NCI-H82 treated with DMSO at 0.1 percent for 48 hours (cell line): ENCODE measurements around the gene BCAT1.
"Not testable (repeated sequence)": the region's sequence is repeated elsewhere in the genome, so short reads cannot be mapped to it uniquely, and the experiment has no call there.

Source experiments
- DNase-seq: peaks from one replicate; lab custom pipeline; 2025; ENCODE audit not compliant: unreplicated experiment; lab: John Stamatoyannopoulos, UW

The BCAT1 gene

DNA sequence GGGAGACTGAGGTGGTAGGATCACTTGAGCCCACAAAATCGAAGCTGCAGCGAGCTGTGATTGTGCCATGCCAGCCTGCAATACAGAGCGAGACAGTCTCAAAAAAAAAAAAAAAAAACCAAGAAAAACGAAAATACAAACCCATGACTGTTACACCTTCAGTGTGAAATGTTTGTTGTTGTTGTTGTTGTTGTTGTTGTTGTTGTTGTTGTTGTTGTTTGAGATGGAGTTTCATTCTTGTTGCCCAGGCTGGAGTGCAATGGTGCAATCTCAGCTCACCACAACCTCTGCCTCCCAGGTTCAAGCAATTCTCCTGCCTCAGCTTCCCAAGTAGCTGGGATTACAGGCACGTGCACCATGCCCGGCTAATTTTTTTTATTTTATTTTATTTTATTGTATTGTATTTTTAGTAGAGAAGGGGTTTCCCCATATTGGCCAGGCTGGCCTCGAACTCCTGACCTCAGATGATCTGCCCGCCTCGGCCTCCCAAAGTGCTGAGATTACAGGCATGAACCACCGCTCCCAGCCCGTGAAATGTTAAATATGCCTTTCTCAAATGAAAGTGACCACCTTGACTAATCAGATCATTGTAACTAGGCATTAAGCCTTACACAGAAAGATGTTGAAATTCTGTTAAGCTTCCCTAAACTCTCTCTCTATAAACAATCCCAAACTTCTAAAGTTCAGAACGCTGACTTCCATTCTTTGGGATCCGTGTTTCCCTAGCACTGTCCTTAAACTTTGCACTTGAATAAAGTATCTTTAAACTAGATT, 20.2 kb downstream of the BCAT1 start:
- DNase-seq = not testable (repeated sequence)

DNA sequence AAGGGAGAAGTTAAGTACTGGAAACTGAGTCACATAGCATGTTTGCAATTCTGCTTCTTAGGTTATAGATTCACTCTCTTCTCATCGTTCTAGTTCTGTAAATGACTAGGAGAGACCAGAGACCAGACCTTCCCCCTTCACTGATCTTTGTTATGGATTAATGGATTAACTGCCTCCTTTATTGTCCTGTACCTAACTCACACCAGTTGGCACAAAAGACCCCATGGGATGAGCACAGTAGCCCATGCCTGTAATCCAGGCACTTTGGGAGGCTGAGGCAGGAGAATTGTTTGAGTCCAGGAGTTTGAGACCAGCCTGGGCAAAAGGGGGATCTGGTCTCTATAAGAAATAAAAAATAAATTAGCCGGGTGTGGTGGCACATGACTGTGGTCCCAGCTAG, 20.8 kb downstream of the BCAT1 start:
- DNase-seq = peak; percentile 40

DNA sequence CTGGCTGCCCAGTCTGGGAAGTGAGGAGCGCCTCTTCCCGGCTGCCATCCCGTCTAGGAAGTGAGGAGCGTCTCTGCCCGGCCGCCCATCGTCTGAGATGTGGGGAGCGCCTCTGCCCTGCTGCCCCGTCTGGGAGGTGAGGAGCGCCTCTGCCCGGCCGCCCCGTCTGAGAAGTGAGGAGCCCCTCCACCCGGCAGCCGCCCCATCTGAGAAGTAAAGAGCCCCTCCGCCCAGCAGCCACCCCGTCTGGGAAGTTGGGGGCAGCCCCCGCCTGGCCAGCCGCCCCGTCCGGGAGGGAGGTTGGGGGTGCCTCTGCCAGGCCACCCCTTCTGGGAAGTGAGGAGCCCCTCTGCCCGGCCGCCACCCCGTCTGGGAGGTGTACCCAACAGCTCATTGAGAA, 22.8 kb downstream of the BCAT1 start:
- DNase-seq = not testable (repeated sequence)

DNA sequence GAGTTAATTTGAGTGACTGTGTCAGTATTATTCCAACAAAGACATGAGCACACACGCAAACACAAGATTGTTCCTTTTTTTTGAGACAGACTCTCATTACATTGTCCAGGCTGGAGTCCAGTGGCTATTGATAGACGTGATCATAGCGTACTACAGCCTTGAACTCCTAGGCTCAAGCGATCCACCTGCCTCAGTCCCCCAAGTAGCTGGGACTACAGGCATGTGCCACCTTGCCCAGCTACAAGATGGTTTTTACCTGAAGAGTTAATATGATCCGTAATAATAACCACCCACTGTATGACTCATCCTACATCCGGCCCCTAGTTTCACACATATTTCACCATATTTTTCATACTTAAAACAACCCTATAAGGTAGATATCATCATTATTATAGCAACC, 26.8 kb downstream of the BCAT1 start:
- no peak for DNase-seq

DNA sequence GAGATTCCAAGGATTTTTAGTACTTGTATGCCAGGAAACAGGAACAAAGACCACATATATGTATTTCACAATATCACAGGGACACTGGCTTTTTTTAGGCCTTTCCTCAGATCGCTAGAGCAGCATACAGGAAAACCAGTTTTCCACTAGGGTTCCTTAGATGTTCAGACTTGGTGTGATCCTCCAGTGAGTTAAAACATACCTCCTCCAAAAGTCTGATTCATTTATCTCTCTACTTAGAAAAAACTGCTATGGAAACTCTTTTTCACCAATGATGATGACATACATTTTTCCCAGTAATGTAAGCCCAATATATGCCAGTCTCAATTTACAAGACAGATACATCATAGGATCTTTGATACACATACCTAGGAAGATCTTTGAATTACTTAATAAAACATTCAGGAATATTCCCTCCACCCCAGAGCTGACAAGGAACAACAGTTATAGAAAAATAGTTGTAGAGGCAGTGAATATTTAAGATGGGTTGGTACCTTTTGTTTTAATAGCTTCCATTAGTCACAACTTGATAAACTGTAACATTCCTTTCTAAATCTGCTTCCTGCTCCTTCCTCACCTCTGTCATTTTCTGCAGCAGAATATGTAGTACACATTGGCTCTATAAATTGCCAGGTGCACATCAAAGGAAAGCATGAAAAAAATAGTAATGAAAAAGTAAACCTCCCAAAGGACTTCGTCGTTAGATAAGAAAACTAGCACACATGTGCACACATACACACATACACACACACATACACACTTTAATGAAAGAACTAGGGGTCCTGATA, 27.5 kb downstream of the BCAT1 start:
- no peak for DNase-seq

DNA sequence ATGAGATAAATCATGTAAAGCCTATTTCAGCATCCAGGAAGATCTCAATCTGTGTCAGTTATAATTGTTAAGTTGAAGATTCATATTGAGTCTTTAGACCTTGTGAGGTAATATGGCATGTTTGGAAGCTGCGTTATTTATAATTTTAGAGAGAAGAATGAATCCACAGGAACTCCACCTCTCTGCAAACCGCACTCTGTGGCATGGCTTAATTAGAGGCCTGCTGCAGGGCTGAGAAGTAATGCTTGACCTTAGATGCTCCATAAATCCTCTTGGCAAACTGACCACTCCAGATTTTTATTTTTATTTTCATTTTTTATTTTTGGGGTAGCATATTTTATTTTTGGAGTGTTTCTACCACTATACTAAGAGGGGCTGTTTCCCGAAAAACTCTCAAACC, 28.8 kb downstream of the BCAT1 start:
- DNase-seq = no peak

DNA sequence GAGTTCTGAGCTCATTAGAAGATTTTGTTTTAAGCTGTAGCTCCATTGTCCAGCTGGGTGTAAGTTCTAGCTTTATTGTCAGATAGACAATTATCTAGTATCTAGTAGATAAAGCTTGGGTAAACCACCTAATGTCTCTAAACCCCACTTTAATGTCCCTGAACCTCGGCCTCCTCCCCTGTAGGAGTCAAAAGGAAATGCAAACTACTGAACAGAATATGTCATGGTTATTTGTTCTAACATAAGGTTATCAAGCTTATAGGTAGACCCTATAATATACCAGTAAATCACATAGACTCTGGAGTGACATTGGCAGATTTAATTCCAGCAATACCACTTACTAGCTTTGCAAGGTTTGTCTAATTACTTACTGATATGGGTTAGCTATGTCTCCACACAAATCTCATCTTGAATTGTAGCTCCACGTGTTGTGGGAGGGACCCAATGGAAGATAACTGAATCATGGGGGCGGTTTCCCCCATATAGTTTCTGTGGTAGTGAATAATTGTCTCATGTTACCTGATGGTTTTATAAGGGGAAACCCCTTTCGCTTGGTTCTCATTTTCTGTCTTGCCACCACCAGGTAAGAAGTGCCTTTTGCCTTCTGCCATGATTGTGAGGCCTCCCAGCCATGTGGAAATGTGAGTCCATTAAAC, 29.4 kb downstream of the BCAT1 start:
- peak; percentile 90 for DNase-seq

DNA sequence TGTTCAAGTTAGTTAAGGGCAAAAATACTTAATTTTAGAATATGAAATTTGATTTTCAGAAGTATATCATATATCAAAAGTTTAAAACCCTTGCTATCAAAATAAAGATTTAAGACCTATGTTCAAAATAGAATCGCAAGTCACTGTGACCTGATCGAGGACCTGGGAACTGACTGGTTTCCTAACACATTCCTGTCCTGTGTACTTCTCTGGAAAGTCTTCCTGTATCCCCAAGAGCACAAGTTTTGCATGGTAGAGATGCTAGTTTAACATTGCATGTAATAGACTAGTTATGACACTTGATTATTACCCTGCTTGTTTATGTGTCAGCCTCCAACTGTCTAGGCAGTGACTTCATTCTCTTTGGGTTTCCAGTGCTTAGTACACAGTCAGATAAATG, 30.3 kb downstream of the BCAT1 start:
- DNase-seq = no peak

DNA sequence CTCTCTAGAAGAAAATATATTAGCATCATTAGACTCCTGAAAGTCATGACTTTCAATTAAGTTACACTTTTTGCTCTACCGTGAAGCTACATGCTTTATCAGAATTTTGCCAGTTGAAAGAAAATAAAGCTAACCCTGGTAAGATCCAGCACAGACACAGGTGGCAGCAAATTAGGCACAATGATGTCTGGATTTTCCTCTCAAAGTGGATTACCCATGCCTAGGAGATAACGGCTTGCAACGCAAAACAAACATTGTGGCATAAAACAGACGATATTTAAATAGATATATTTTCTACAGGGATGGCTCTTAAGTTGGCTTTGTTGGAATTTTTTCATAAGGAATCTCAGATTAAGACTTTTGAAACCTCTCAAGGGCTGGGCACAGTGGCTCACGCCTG, 33.4 kb downstream of the BCAT1 start:
- DNase-seq = no peak

DNA sequence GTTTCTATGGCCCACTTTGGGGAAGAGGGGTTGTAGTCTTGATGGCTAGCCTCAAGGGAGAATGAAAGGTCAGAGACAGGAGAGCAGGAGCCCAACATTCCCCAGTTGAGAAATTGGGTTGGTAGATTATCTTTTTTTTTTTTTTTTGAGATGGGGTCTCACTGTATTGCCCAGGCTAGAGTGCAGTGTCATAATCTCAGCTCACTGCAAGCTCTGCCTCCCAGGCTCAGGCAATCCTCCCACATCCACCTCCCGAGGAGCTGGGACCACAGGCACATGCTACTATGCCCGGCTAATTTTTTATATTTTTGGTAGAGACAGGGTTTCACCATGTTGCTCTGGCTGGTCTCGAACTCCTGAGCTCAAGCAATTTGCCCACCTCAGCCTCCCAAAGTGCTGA, 34.9 kb downstream of the BCAT1 start:
- DNase-seq = no peak

DNA sequence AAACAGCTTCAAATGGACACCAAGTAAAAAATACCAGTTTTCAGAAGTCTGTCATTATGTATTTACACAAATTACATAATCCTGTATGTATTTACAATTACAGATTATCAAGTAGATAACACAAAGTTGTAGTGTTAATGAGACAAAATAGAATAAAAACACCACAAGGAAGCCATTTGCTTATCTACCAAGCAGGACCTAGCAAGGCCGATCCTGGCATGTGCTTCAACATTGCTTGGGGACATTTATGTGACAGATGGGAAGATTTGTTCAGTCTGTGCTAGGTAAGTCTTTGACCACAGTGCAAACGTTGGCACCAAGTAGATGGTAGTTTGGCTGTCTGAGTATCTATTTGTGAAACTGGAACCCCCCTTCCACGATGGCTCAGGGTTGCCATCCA, 35.8 kb downstream of the BCAT1 start:
- peak; percentile 43 for DNase-seq

DNA sequence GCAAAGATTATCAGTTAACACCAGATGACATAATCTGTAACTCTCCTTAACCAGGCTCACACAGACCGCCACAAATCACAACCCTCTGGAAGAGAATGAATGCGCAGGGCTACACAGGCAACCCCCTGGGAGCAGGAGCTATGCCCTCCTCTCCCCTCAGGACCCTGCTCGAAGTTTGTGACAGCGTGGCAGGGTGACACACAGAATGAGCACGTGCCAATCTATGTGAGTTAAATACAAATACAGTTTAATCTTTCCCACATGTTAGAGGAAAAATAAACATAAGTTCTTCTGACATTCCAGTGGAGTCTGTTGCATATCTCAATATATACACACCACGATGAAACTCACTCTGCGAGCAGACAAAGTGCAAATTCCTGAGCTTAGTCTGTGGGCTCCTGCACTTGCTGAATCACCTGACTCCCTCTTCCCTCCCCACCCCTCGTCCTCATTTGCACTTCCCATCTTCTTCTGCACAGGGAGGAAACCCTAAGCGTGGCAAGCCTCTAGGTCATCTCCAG, 37.6 kb downstream of the BCAT1 start:
- peak; percentile 88 for DNase-seq

DNA sequence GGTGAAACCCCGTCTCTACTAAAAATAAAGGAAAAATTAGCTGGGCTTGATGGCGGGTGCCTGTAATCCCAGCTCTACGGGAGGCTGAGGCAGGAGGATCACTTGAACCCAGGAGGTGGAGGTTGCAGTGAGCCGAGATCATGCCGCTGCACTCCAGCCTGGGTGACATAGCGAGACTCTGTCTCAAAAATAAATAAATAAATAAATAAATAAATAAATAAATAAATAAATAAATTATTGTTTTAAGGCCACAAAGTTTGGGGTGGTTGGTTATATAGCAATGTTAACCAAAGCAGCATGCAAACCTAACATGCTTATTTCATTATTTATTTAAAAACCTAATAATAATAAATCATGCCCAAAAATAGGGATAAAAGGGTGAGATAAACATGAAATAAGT, 38.7 kb downstream of the BCAT1 start:
- DNase-seq = not testable (repeated sequence)

DNA sequence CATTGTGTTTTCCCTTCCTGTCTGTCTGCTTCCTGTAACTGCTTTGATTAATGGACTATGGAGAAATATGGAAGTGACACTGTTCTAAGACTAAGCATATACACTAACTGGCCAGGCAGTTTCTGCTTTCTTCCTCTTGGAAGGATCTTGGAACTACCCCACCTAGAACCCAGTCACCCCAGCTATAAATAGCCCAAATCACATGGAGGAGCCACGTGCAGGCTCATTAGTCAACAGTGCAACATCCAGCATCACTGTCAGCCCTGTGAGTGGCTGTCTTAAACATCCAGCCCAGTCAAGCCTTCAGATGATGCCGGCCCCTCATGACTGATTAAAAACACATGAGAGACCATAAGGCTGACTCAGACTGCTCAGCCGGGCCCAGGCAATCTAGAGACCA, 39.2 kb downstream of the BCAT1 start:
- no peak for DNase-seq

DNA sequence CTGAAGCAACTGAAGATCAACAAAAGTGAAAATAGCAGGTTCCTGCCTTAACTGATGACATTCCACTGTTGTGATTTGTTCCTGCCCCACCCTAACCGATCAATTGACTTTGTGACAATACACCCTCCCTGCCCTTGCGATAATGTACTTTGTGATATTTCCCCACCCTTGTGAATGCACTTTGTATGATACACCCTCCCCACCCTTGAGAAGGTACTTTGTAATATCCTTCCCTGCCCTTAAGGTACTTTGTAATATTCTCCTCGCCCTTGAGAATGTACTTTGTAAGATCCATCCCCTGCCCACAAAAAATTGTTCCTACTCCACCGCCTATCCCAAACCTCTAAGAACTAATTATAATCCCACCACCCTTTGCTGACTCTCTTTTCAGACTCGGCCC, 41.4 kb downstream of the BCAT1 start:
- no peak for DNase-seq

DNA sequence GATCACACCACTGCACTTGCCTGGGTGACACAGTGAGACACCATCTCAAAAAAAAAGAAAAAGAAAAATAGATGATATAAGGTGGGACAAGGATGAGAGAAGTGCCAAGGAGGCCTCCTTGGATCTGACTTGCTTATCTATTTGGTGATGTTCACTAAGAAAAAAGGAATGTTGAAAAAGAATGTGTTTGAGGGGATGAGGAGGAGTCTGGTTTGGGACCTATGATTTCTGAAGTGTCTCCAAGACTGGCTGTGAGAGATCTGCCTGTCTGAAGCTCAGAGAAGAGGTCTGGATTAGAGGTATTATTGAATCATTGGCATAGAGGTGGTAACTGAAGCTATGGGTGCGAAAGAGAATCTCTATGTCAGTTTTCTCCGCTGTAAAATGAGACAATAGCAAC, 42.8 kb downstream of the BCAT1 start:
- no peak for DNase-seq

DNA sequence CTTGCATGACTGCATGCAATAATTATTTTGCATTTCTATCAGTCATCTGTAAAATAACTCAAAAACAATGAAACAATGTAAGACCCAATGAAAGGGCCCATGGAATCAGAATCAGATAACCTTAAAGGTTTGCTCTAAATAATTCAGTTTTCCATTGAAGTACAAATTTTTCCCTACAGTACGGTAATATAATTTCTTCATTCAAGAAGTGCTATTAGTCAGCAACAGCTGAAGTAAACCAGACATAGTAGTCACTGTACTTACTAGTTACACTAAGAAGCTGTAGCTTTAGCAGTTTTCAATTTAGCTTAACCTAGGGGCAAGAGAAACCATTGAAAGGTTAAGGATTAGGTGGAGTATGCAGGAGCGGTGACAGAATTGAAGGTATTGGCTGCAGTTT, 43.5 kb downstream of the BCAT1 start:
- DNase-seq = no peak

DNA sequence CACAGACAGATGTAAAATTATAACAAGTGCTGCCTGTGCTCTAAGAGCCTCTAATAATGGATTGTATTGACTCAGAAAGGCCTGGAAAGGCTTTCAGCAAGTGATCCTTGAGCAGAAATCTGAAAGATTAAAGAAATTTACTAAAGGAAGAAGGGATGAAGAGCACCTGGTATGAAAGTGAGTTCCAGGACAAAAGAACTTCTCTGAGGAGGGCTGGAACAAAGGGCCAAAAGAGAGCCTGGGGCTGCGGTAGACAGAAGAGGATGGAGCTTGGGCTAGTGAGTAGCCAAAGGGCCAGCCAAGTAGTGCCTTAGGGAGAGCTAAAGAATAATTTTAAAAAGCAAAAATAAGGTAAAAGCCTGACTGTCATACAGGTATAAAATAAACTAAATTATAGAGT, 44.0 kb downstream of the BCAT1 start:
- no peak for DNase-seq

DNA sequence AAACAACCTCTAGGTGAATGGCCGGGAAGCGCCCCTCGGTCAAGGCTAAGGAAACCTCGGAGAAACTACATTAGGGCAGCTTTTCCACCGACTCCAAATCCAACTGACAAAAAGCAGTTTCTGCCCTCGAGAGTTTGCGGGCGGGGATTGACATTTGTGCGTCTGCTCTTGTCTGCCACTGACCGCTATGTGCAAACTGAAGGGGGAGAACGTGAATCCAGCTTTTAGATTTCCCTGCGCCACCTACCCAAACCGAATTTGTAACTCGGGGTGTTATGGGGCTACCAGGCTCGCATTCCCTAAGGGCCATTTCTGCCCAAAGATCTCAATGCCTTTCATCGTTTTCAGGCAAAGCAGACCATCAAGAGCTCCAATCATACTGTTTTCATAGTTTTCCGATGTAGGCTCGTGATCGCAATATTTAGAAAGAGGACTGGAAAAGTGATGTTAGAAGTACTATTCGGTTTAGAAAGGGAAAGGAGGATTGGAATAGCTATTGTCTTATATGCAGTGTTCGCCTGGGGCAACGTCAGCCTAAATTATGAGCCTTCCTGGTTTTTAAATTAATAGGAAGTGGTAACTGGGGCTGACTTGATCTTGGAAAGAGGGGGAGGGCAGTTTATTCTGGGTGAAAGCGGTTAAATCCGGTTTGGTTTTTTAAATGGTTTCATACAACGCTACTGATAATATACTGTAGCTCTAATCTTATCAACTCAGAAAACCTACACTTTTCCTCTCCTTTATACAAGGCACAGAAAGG, 45.4 kb downstream of the BCAT1 start:
- no peak for DNase-seq

DNA sequence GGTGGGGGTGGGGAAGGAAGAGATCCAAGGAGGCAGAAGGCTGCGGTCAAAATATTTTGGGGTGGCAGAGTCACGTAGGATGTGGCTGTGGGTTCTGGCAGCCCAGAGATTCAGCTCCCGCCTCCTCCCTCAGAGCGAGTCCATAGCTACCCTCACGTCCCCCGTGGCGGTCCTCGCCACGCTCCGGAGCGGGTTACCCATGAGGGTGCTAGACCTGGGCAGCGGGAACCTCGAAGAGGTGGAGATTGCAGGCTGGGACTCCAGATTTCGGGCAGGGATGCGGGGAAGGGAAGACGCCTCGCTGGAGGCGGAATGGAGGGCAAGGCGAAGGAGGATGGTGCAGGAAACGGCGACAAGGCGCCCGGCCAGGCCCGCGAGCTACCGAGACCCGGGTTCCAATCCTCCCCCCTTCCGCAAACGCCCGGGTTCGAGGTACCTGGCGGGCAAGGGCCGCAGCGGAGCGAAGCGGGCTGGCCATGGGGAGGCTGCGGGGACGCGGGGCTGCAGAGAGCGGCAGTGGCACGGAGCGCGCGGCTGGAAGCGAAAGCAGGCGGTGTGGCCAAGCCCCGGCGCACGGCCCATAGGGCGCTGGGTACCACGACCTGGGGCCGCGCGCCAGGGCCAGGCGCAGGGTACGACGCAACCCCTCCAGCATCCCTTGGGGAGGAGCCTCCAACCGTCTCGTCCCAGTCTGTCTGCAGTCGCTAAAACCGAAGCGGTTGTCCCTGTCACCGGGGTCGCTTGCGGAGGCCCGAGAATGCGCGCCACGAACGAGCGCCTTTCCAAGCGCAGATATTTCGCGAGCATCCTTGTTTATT, 46.2 kb downstream of the BCAT1 start:
- no peak for DNase-seq
